Measurements from ENCODE around the gene KCNH2. TPM values are rescaled to one million over a fixed set of nuclear protein-coding genes. Genes with fewer than 3 reads are reported as not detected.
A peak's percentile ranks its signal among the peaks of the same experiment; 100 is the strongest.

The KCNH2 gene
- total RNA-seq, 1 donor: not detected

DNA sequence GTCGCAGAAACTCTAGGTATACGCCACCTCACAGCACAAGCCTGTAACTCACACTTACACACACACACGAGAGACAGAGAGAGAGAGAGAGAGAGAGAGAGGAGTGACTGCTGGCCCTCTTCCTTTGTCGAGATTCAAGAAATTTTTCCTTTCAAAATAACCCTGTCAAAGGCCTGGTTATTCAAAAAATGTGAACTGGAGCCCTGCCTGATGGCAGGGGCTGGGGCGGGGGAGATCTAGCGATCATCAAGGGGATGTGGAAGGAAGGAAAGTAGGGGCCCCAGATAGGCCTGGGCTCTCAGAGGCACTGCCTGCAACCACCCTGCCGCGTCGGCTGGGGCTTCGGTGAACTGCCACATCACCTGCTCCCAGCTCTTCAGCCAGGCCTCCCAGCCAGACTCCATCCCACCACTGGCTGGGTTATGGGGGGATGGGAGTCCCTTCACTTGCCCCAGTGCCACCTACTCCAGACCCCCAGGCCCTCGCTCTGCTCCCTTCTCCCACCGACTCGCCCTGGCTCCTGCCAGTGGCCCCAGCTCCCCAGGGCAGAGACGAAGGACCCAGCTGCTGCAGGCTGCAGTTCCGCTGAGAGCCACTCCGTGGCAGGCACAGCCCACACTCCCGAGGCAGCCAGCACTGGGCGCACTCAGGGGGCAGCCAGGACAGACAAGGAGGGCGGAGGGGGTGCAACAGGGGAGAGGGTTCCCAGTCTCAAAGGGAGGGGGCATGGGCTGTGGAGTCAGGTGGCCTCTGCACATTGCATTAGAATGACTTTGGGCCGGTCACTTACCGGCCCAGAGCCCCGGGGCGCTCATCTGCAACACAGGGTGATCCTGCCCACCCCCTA lies 15.3 kb downstream of the KCNH2 start:
- no peaks in the 10 kb centered on the region for H3K79me2 ChIP-seq (ENCODE audit: insufficient read depth, low read length)
- no peaks in the 10 kb centered on the region for H3K4me1 ChIP-seq (ENCODE audit: insufficient read depth, low read length)
- H3K4me3 ChIP-seq (ENCODE audit: insufficient read depth, low read length): no peak overlapping the region
- peak; percentile 100 for DNase-seq (ENCODE audit: insufficient read length, low spot score, missing footprints)
- H3K4me2 ChIP-seq (ENCODE audit: insufficient read depth, low read length): no peak overlapping the region
- no peak overlapping the region for H2AFZ ChIP-seq (ENCODE audit: low read length)
- no peaks in the 10 kb centered on the region for H4K20me1 ChIP-seq (ENCODE audit: insufficient read depth, low read length)
- no peak overlapping the region for H3K27ac ChIP-seq (ENCODE audit: low read depth, low read length)
- H3K9me3 ChIP-seq (ENCODE audit: low read depth, low read length): no peaks in the 10 kb centered on the region
- TF ChIP-seq, protein P1, sequence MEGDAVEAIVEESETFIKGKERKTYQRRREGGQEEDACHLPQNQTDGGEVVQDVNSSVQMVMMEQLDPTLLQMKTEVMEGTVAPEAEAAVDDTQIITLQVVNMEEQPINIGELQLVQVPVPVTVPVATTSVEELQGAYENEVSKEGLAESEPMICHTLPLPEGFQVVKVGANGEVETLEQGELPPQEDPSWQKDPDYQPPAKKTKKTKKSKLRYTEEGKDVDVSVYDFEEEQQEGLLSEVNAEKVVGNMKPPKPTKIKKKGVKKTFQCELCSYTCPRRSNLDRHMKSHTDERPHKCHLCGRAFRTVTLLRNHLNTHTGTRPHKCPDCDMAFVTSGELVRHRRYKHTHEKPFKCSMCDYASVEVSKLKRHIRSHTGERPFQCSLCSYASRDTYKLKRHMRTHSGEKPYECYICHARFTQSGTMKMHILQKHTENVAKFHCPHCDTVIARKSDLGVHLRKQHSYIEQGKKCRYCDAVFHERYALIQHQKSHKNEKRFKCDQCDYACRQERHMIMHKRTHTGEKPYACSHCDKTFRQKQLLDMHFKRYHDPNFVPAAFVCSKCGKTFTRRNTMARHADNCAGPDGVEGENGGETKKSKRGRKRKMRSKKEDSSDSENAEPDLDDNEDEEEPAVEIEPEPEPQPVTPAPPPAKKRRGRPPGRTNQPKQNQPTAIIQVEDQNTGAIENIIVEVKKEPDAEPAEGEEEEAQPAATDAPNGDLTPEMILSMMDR (IDR thresholded peaks at IDR 0.05; ENCODE audit: extremely low read depth, low read depth, low read length): peak; percentile 64
- H3K36me3 ChIP-seq (ENCODE audit: insufficient read depth, low read length): no peaks in the 10 kb centered on the region
- peaks cover 6% of the 10 kb centered on the region for H3K27me3 ChIP-seq (ENCODE audit: insufficient read depth, low read length)

- Histone ChIP-seq H3K4me2 (ENCODE audit: insufficient read depth, low read length) (no peak overlapping the region), H3K27ac (ENCODE audit: low read depth, low read length) (no peak overlapping the region), H4K20me1 (ENCODE audit: insufficient read depth, low read length) (no peaks in the 10 kb centered on the region), H3K9me3 (ENCODE audit: low read depth, low read length) (no peaks in the 10 kb centered on the region), H2AFZ (ENCODE audit: low read length) (no peak overlapping the region), H3K79me2 (ENCODE audit: insufficient read depth, low read length) (no peaks in the 10 kb centered on the region), H3K36me3 (ENCODE audit: insufficient read depth, low read length) (no peaks in the 10 kb centered on the region), H3K4me3 (ENCODE audit: insufficient read depth, low read length) (no peak overlapping the region), H3K4me1 (ENCODE audit: insufficient read depth, low read length) (no peaks in the 10 kb centered on the region), H3K27me3 (ENCODE audit: insufficient read depth, low read length) (peaks cover under 1% of the 10 kb centered on the region)
- TF ChIP-seq, protein P1 (IDR thresholded peaks at IDR 0.05; ENCODE audit: extremely low read depth, low read depth, low read length): no peak
- no peak for DNase-seq (ENCODE audit: insufficient read length, low spot score, missing footprints)
Measured at GRCh38 chr7:150962290-150962552, 15.9 kb downstream of the KCNH2 start.

DNA sequence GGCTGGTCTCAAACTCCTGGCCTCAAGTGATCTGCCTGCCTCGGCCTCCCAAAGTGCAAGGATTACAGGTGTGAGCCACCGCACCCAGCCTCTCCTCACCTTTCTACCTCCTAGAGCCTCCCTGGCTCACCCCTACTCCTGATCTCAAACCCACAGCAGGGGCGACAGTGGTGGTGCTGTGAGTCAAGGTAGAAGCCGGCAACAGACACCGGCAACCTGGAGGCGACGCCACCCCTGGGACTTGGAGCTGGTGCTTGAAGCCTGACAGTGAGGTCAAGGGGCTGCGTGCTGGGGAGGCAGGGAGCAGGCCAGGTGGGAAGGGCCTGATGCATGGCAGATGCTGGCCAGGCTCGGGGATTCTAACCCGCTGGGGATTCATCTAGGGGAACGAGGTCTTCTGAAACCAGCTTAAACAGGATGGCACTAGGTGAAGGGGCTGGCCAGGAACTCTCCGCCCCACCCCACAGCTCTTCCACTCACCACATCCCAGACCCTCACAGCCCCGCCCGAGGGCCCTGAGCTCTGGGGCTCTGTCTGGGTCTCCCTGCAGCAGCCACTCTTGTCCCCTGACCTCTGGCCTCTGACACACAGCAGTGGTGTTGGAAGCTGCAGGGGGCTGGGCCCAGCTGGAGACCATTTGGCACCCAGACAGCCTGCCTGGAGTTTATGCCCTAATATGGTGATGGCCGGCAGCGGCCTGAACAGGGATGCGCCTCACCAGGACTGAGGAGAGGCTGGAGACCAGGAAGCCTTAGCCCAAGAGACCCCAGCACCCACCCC lies 16.4 kb downstream of the KCNH2 start:
- no peaks in the 10 kb centered on the region for H3K9me3 ChIP-seq (ENCODE audit: low read depth, low read length)
- H3K4me1 ChIP-seq (ENCODE audit: insufficient read depth, low read length): no peaks in the 10 kb centered on the region
- no peak overlapping the region for H3K4me3 ChIP-seq (ENCODE audit: insufficient read depth, low read length)
- no peak overlapping the region for H2AFZ ChIP-seq (ENCODE audit: low read length)
- no peak overlapping the region for H3K4me2 ChIP-seq (ENCODE audit: insufficient read depth, low read length)
- TF ChIP-seq, protein P1 (IDR thresholded peaks at IDR 0.05; ENCODE audit: extremely low read depth, low read depth, low read length): no peak
- H3K36me3 ChIP-seq (ENCODE audit: insufficient read depth, low read length): no peaks in the 10 kb centered on the region
- H4K20me1 ChIP-seq (ENCODE audit: insufficient read depth, low read length): no peaks in the 10 kb centered on the region
- no peaks in the 10 kb centered on the region for H3K27me3 ChIP-seq (ENCODE audit: insufficient read depth, low read length)
- H3K79me2 ChIP-seq (ENCODE audit: insufficient read depth, low read length): no peaks in the 10 kb centered on the region
- no peak for DNase-seq (ENCODE audit: insufficient read length, low spot score, missing footprints)
- H3K27ac ChIP-seq (ENCODE audit: low read depth, low read length): no peak overlapping the region

All from osteoblast (primary cell).